ENCODE results near the gene TDRD10. TPM values are rescaled to one million over a fixed set of nuclear protein-coding genes. Genes with fewer than 3 reads are reported as not detected.

TDRD10 gene
- total RNA-seq, 1 experiment from 2014 or later = 0.31 TPM

- Mint-ChIP-seq H3K4me3 (peak overlapping the region; percentile 76 to 81), H3K9me3 (peaks cover 0 to 4% of the 10 kb centered on the region in 2 experiments; a peak in 1 of 5 replicates)
Observed at GRCh38 chr1:154558720-154559465, 56.9 kb downstream of the TDRD10 start.

More at GRCh38 chr1:154558720-154559465, 56.9 kb downstream of the TDRD10 start:
- H3K36me3 Mint-ChIP-seq (ENCODE audit: insufficient read depth in 1 of 3, low read depth in 3 of 3) = peaks cover 21 to 30% (median 26%) of the 10 kb centered on the region in 3 experiments; a peak in 6 of 7 replicates
- no peak for TF ChIP-seq CTCF (conservative IDR thresholded peaks at IDR 0.05)
- Histone ChIP-seq H3K27ac (ENCODE audit: insufficient read length, low read depth, low read length) (no peak overlapping the region), H2AFZ (ENCODE audit: low read length) (no peak overlapping the region), H2BK5ac (ENCODE audit: insufficient read length, low read length) (no peak overlapping the region), H3K18ac (ENCODE audit: insufficient read length, low read depth, low read length) (peak overlapping the region; percentile 43), H3K4me1 (ENCODE audit: insufficient read depth, low read length) (no peaks in the 10 kb centered on the region; the same call in 1 of the 2 replicates), H4K20me1 (ENCODE audit: control insufficient read depth, insufficient read depth, insufficient read length) (no peaks in the 10 kb centered on the region), H3K79me2 (ENCODE audit: insufficient read depth, low read length) (peaks cover 9% of the 10 kb centered on the region; the same call in 1 of the 2 replicates), H2BK15ac (ENCODE audit: low read depth, low read length) (no peak overlapping the region), H3T11ph (ENCODE audit: low read length) (no peak overlapping the region), H2BK120ac (ENCODE audit: low read depth, low read length, poor library complexity, severe bottlenecking) (no peak overlapping the region), H3K9me3 (ENCODE audit: control insufficient read depth, low read depth, low read length) (no peaks in the 10 kb centered on the region), H3K9ac (ENCODE audit: extremely low read depth, insufficient read length, low read length) (no peak overlapping the region), H3K23ac (ENCODE audit: insufficient read length, low read depth, low read length) (no peak overlapping the region), H3K56ac (ENCODE audit: insufficient read length, low read depth, low read length) (no peak overlapping the region), H3K4ac (ENCODE audit: low read depth, low read length) (no peak overlapping the region), H3K4me2 (ENCODE audit: insufficient read depth, insufficient read length, low read length) (peak overlapping the region; percentile 12), H3K14ac (ENCODE audit: insufficient read depth, low read length) (0 out of 2 replicates have a peak overlapping the region, but pooled peaks have one; percentile 28), H2BK12ac (ENCODE audit: insufficient read length, low read depth, low read length) (no peak overlapping the region), H4K8ac (replicated peaks; ENCODE audit: insufficient read length, low read depth, low read length) (no peak overlapping the region), H2AK5ac (ENCODE audit: insufficient read length, low read length) (no peak overlapping the region), H4K91ac (ENCODE audit: insufficient read length, low read depth, low read length) (no peak overlapping the region), H4K5ac (ENCODE audit: insufficient read length, low read depth, low read length) (no peak overlapping the region), H3K23me2 (ENCODE audit: insufficient read length, low read depth, low read length, poor library complexity, severe bottlenecking) (peaks cover 11% of the 10 kb centered on the region), H3K27me3 (ENCODE audit: insufficient read depth, low read length) (no peaks in the 10 kb centered on the region), H3K79me1 (ENCODE audit: insufficient read depth, low read depth, low read length, poor library complexity, severe bottlenecking) (peaks cover 5% of the 10 kb centered on the region), H2BK20ac (ENCODE audit: low read depth, low read length, poor library complexity, severe bottlenecking) (no peak overlapping the region)
- H3K27me3 Mint-ChIP-seq (ENCODE audit: low read depth) = no peaks in the 10 kb centered on the region
- DNase-seq = peak; percentile 97
- no CpG with 5 or more reads among the region's 57 CpGs for WGBS (ENCODE audit: extremely low coverage, insufficient read length, low lambda C conversion rate)
- H3K27ac Mint-ChIP-seq = peak overlapping the region; percentile 55 to 90 (median 83); a peak in 6 of 7 replicates
- peaks cover 24 to 26% of the 10 kb centered on the region in 2 experiments for H3K4me1 Mint-ChIP-seq
